Activated CD8-positive, alpha-beta memory T cell treated with anti-CD3 and anti-CD28 coated beads, Interleukin-2, amount 10 ng/mL, durations not matched to agents 7 days and 5 days (primary cell): Measurements from ENCODE around the gene LAD1. TPM values are rescaled to one million over a fixed set of nuclear protein-coding genes. Genes with fewer than 3 reads are reported as not detected.

Experiments
- ATAC-seq: fragments of 150-1000 bp; cut with Tn5 transposase; one replicate; pipeline ENCODE4 v1.10.0; 2021; ENCODE audit warnings: moderate library complexity
- CTCF ChIA-PET: fragments of 350-600 bp; sonication (Branson Sonifier 250); formaldehyde crosslinking; loops from one replicate; lab custom pipeline; 2021; ENCODE audit warnings: antibody characterized with exemption; lab: Charles Lee
- DNase-seq: peaks from one replicate; pipeline ENCODE4 v3.0.0-alpha.2; 2020
- H3K27ac Mint-ChIP-seq: one replicate; pipeline ENCODE4 v1.8.0; 2021; ENCODE audit warnings: mild to moderate bottlenecking, mixed read lengths
- H3K27me3 Mint-ChIP-seq: one replicate; pipeline ENCODE4 v1.8.0; 2021; ENCODE audit warnings: mixed read lengths
- H3K36me3 Mint-ChIP-seq: one replicate; pipeline ENCODE4 v1.8.0; 2021; ENCODE audit warnings: mild to moderate bottlenecking, mixed read lengths
- H3K4me1 Mint-ChIP-seq: one replicate; pipeline ENCODE4 v1.8.0; 2021; ENCODE audit warnings: mixed read lengths
- H3K4me3 Mint-ChIP-seq: one replicate; pipeline ENCODE4 v1.8.0; 2021; ENCODE audit warnings: mild to moderate bottlenecking, moderate library complexity, mixed read lengths
- H3K9me3 Mint-ChIP-seq: one replicate; pipeline ENCODE4 v1.8.0; 2022; ENCODE audit warnings: low read depth, mixed read lengths
- total RNA-seq, 2 experiments: library from RNA; stranded (reverse); gene quantifications; one replicate each; pipeline ENCODE4 v1.2.3, GENCODE V29; 2021

The LAD1 gene
- not detected for total RNA-seq

GRCh38 chr1:201399018-201399351 is at the start of gene LAD1:
Gene LAD1 (minus strand): TSS chr1:201399324. CDS start chr1:201399306, 18 bp downstream.
- no peak within 1 kb of the TSS for H3K27ac Mint-ChIP-seq
- no peak within 1 kb of the TSS for H3K4me3 Mint-ChIP-seq
- CTCF ChIA-PET = no interaction called here
- H3K27me3 Mint-ChIP-seq = peaks cover 21% of the 10 kb centered on the region
- no peaks in the 10 kb centered on the region for H3K36me3 Mint-ChIP-seq
- no peaks in the 10 kb centered on the region for H3K4me1 Mint-ChIP-seq
- H3K9me3 Mint-ChIP-seq = no peaks in the 10 kb centered on the region
- ATAC-seq (no peak), DNase-seq (no peak)

- Mint-ChIP-seq H3K4me1 (peaks cover 21% of the 10 kb centered on the region), H3K36me3 (peaks cover 2% of the 10 kb centered on the region), H3K9me3 (no peaks in the 10 kb centered on the region), H3K4me3 (no peak overlapping the region), H3K27ac (no peak overlapping the region), H3K27me3 (peaks cover 49% of the 10 kb centered on the region)
- DNase-seq = peak; percentile 81
- peak; percentile 97 for ATAC-seq
- CTCF ChIA-PET = interaction anchor here (0.8 to 9.8 kb wide), 28 partner anchors 9 to 346 kb away, joined by 3 to 164 read pairs (median 6); partner anchors contain the start of genes CSRP1 and PHLDA3
These were observed 49.1 kb upstream of the LAD1 start for GRCh38 chr1:201447903-201448871.

- Mint-ChIP-seq H3K9me3 (no peaks in the 10 kb centered on the region), H3K4me3 (no peak overlapping the region), H3K4me1 (peaks cover 6% of the 10 kb centered on the region), H3K36me3 (no peaks in the 10 kb centered on the region), H3K27me3 (peaks cover 49% of the 10 kb centered on the region), H3K27ac (no peak overlapping the region)
- CTCF ChIA-PET = interaction anchor here (1.0 to 9.8 kb wide), 5 partner anchors 10 to 69 kb away, joined by 3 to 164 read pairs (median 33); no protein-coding TSS in a partner anchor
- ATAC-seq = no peak
- DNase-seq = no peak
These were observed 46.2 kb upstream of the LAD1 start for GRCh38 chr1:201445310-201445709.

GRCh38 chr1:201444792-201445191 is 45.7 kb upstream of the LAD1 start:
- no peak overlapping the region for H3K4me3 Mint-ChIP-seq
- CTCF ChIA-PET = interaction anchor here (0.9 to 9.8 kb wide), 3 partner anchors 9 to 68 kb away, joined by 4 to 164 read pairs (median 4); no protein-coding TSS in a partner anchor
- DNase-seq (no peak), ATAC-seq (no peak)
- H3K9me3 Mint-ChIP-seq = no peaks in the 10 kb centered on the region
- H3K36me3 Mint-ChIP-seq = no peaks in the 10 kb centered on the region
- peaks cover 48% of the 10 kb centered on the region for H3K27me3 Mint-ChIP-seq
- no peak overlapping the region for H3K27ac Mint-ChIP-seq
- H3K4me1 Mint-ChIP-seq = peaks cover 5% of the 10 kb centered on the region

GRCh38 chr1:201443747-201444146 is 44.6 kb upstream of the LAD1 start:
- CTCF ChIA-PET = interaction anchor here (0.9 to 9.8 kb wide), 2 partner anchors 36 to 69 kb away, joined by 4 to 164 read pairs; no protein-coding TSS in a partner anchor
- no peak for DNase-seq
- Mint-ChIP-seq H3K4me3 (no peak overlapping the region), H3K36me3 (no peaks in the 10 kb centered on the region), H3K9me3 (no peaks in the 10 kb centered on the region), H3K27me3 (peaks cover 52% of the 10 kb centered on the region), H3K4me1 (peaks cover 5% of the 10 kb centered on the region), H3K27ac (no peak overlapping the region)
- ATAC-seq = no peak

- H3K4me3 Mint-ChIP-seq = no peak overlapping the region
- ATAC-seq (no peak), DNase-seq (no peak)
- no peaks in the 10 kb centered on the region for H3K9me3 Mint-ChIP-seq
- no peak overlapping the region for H3K27ac Mint-ChIP-seq
- peaks cover 5% of the 10 kb centered on the region for H3K4me1 Mint-ChIP-seq
- CTCF ChIA-PET = interaction anchor here (3.1 kb wide), 1 partner anchor 76 kb away, joined by 45 read pairs; no protein-coding TSS in a partner anchor
- no peaks in the 10 kb centered on the region for H3K36me3 Mint-ChIP-seq
- peaks cover 41% of the 10 kb centered on the region for H3K27me3 Mint-ChIP-seq
These were observed 37.8 kb upstream of the LAD1 start for GRCh38 chr1:201436969-201437368.

- CTCF ChIA-PET = interaction anchor here (1.2 to 3.1 kb wide), 11 partner anchors 8 to 77 kb away, joined by 3 to 45 read pairs (median 7); partner anchors contain the start of gene PHLDA3
- DNase-seq (no peak), ATAC-seq (no peak)
- no peaks in the 10 kb centered on the region for H3K9me3 Mint-ChIP-seq
- peaks cover 5% of the 10 kb centered on the region for H3K4me1 Mint-ChIP-seq
- H3K36me3 Mint-ChIP-seq = no peaks in the 10 kb centered on the region
- H3K27ac Mint-ChIP-seq = no peak overlapping the region
- H3K4me3 Mint-ChIP-seq = no peak overlapping the region
- peaks cover 35% of the 10 kb centered on the region for H3K27me3 Mint-ChIP-seq
These were observed 37.3 kb upstream of the LAD1 start for GRCh38 chr1:201436393-201436792.

GRCh38 chr1:201434266-201434665 is 35.1 kb upstream of the LAD1 start:
- no peaks in the 10 kb centered on the region for H3K9me3 Mint-ChIP-seq
- ATAC-seq = no peak

GRCh38 chr1:201433609-201434008 is 34.5 kb upstream of the LAD1 start:
- H3K4me3 Mint-ChIP-seq = no peak overlapping the region
- H3K4me1 Mint-ChIP-seq = peaks cover 5% of the 10 kb centered on the region
- CTCF ChIA-PET = interaction anchor here (1.7 to 2.5 kb wide), 2 partner anchors 35 to 48 kb away, joined by 7 to 10 read pairs; partner anchors contain the start of gene PHLDA3
- DNase-seq = no peak
- H3K27ac Mint-ChIP-seq = no peak overlapping the region
- no peak for ATAC-seq
- no peaks in the 10 kb centered on the region for H3K9me3 Mint-ChIP-seq
- no peaks in the 10 kb centered on the region for H3K36me3 Mint-ChIP-seq
- peaks cover 23% of the 10 kb centered on the region for H3K27me3 Mint-ChIP-seq

More at GRCh38 chr1:201434266-201434665, 35.1 kb upstream of the LAD1 start:
- Mint-ChIP-seq H3K27me3 (peaks cover 20% of the 10 kb centered on the region), H3K4me1 (peaks cover 5% of the 10 kb centered on the region), H3K4me3 (no peak overlapping the region), H3K27ac (no peak overlapping the region), H3K36me3 (no peaks in the 10 kb centered on the region)
- DNase-seq = no peak
- CTCF ChIA-PET = interaction anchor here (1.7 to 3.1 kb wide), 3 partner anchors 35 to 79 kb away, joined by 7 to 45 read pairs (median 10); partner anchors contain the start of gene PHLDA3

GRCh38 chr1:201430776-201431175 is 31.7 kb upstream of the LAD1 start:
- no peaks in the 10 kb centered on the region for H3K9me3 Mint-ChIP-seq
- ATAC-seq (no peak), DNase-seq (no peak)
- H3K27ac Mint-ChIP-seq = no peak overlapping the region
- H3K36me3 Mint-ChIP-seq = no peaks in the 10 kb centered on the region
- no peak overlapping the region for H3K4me3 Mint-ChIP-seq
- peaks cover 7% of the 10 kb centered on the region for H3K27me3 Mint-ChIP-seq
- CTCF ChIA-PET = interaction anchor here (0.6 kb wide), 1 partner anchor 780 kb away, joined by 3 read pairs; no protein-coding TSS in a partner anchor
- peaks cover 16% of the 10 kb centered on the region for H3K4me1 Mint-ChIP-seq

GRCh38 chr1:201429736-201430501 is 30.8 kb upstream of the LAD1 start:
- Mint-ChIP-seq H3K27ac (no peak overlapping the region), H3K9me3 (no peaks in the 10 kb centered on the region), H3K36me3 (no peaks in the 10 kb centered on the region), H3K4me1 (peaks cover 13% of the 10 kb centered on the region), H3K4me3 (no peak overlapping the region), H3K27me3 (peaks cover 6% of the 10 kb centered on the region)
- CTCF ChIA-PET = no interaction called here
- ATAC-seq = no peak
- DNase-seq = no peak

GRCh38 chr1:201427963-201428362 is 28.8 kb upstream of the LAD1 start:
- CTCF ChIA-PET = interaction anchor here (1.9 to 2.3 kb wide), 2 partner anchors 20 to 84 kb away, joined by 7 to 8 read pairs; no protein-coding TSS in a partner anchor
- Mint-ChIP-seq H3K4me1 (peaks cover 13% of the 10 kb centered on the region), H3K27ac (no peak overlapping the region), H3K36me3 (no peaks in the 10 kb centered on the region), H3K9me3 (no peaks in the 10 kb centered on the region), H3K4me3 (no peak overlapping the region), H3K27me3 (peaks cover 6% of the 10 kb centered on the region)
- DNase-seq (no peak), ATAC-seq (no peak)
